CD4-positive, alpha-beta T cell treated with Interleukin-10 for 1 hour (primary cell): ENCODE measurements around the gene SPPL3.
A peak's percentile ranks its signal among the peaks of the same experiment; 100 is the strongest.
"Not testable (repeated sequence)": the region's sequence is repeated elsewhere in the genome, so short reads cannot be mapped to it uniquely, and the experiment has no call there.

Source experiments
- DNase-seq: peaks from one replicate; pipeline ENCODE4 v3.0.0-alpha.2; 2020

SPPL3 gene

DNA sequence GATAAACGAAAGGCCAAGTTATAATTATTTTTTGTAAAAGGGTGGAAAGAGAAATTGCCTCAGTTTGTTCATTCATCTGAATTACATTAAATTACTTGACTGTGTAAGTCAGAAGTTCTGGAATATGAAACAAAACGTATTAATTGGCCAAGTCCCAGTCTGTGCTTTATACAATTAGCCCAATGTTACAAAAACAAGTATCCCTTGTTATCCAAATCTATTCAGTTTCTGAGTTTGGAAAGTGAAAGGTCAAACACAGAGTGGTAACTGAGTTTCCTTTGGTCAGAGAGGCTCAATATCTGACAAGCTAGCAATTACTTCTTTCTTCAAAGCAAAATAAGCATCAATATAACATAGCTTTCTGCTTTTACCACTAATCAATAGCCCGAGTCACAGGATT is 62.6 kb downstream of the SPPL3 start:
- no peak for DNase-seq

DNA sequence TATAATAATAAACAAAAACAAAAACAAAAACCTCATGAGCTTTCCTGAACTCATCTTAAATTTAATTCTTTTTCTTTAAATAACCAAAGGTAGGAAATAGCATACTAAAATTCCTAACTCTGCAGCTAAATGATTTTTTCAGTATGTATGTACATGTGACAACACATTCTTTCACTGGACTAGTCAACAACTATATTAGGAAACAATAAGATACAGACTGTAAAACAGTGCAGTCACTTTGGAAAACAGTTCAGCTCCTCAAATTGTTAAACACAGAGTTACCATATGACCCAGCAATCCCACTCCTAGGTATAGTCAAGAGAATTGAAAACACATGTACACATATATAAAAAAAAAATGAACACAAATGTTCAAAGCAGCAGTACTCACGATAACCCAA is 64.7 kb downstream of the SPPL3 start:
- DNase-seq: no peak

DNA sequence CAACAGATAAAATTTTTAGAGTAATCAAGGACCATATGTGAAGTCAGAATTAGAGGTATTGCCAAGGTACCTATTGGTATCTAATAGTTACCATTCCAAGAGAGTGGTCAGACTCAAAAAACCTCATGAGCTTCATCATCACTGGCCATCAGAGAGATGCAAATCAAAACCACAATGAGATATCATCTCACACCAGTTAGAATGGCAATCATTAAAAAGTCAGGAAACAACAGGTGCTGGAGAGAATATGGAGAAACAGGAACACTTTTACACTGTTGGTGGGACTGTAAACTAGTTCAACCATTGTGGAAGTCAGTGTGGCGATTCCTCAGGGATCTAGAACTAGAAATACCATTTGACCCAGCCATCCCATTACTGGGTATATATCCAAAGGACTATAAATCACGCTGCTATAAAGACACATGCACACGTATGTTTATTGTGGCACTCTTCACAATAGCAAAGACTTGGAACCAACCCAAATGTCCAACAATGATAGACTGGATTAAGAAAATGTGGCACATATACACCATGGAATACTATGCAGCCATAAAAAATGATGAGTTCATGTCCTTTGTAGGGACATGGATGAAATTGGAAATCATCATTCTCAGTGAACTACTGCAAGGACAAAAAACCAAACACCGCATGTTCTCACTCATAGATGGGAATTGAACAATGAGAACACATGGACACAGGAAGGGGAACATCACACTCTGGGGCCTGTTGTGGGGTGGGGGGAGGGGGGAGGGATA is 65.4 kb downstream of the SPPL3 start:
- DNase-seq: not testable (repeated sequence)

DNA sequence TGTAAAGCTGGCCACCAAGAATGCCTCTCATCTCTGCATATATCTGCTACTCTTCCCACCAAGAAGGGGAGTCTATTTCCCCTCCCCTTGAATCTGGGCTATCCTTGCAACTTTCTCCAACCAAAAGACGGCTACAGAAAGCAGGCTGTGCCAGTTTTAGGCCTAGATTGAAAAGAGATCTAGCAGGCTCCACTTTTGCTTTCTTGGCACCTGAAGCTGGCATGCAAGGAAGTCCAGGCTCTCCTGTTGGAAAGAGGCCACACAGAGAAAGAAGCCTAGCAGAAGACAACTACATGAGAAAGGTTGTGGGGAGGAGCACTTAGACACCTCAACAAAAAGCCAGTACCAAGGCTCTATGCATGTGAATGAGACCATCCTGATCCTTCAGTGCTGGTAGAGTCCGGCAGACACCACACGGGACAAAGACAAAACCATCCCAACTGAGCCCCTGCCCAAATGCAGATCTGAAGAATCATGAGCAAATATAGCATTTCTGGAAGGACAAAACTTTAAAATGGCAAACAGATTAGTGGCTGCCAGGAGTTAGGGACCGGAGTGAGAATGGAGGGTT is 68.0 kb downstream of the SPPL3 start:
- DNase-seq: no peak

DNA sequence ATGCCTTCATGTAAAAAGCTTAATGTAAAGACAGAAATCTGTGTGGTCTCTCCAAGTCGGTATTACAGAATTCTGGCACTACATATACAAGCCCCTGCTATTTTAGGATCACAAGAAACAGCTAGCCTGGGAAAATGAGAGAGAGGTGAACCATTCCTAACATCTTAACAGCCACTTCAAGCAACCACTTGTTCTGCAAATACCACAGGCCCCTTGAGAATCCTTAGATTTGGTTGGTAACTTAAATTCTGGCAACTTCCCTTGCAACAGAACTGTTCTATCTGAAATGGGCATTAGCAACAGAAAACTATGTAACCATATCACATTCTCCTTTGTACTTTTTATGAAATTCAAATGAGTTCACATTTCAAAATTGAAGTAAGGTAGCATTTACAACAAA is 68.5 kb downstream of the SPPL3 start:
- no peak for DNase-seq

DNA sequence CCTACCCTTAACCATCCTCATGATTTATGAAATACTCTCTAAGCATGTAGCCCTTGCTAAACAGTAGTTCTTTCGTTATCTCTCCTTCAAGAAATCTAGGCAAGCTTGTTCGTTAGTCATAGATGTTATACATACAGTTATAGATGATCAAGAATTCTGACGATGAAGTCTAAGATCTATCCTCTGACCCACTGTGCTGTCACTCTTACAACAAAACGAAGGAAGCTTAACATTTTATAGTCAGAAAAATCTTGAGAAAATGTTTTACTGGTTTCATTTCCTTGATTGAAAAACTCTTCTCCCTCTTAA is 68.9 kb downstream of the SPPL3 start:
- DNase-seq: no peak

DNA sequence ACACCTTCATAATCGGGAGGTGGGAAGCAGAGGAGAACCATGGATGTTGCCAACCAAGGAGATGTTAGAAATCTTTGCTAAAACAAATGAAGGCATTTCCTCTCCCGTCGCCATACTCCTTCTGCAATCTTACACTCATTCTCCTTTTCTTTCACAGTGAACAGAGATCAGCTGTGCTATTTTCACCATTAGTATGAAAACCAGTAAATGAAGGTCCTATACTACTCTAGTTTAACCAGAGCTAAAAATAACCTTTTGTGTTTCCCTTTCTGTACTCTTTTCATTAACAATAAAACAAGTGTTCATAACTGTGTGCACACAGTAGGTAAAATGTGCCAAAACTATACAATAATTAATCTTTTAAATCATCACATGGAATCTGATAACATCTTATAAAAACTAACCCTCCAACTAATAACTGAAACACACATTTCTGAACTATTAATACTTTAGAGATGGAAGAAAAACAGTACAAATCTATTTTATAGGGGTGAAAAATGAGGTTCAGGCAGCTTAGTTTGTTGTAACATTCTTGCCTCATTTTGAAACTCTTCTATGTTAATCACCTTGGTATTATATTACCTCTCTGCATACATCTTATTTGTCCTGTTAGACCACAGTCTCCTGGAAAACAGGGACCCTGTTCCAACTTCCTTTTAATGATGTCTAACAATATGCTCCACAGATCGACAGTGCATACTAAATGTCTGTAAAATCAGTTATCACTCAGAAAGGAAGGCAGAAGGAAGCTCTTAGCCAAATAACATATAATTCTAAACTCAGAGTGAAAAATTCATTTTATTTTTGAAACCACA is 69.5 kb downstream of the SPPL3 start:
- DNase-seq: no peak

DNA sequence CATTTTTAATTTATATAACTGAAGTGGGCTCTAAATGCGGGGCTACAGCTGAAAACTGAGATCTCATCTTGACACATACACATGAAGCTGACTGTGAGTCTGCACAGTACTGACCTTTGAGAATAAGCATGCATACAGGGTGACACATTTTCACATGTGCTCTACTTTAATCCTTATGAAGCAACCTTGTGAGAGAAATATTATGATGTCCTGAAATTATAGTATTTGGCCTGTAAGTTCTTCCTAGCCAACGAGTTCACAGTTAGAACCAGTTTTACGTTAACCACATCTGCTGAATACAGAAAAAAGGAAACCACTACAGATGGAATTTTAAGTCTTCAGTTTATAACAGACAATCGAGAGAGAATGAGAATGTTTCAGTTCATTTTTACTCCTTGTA is 70.3 kb downstream of the SPPL3 start:
- no peak for DNase-seq

DNA sequence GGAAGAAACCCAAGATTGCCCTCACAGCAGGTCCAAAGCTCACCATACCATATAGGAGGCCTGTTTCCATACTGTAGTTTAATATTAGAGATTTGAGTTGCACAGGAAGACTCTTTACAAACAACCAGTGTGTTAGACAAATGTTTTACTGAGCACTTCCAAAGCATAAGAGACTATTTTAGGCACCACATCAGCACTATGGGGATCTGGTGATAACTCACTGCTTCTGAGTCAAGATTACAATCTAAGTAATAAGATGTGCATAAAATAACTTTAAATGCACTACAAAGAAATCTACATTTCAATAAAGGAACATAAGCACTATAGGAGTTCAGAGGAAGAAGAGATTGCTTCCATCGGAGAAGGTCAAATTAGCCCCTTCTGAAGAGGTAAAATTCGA is 71.4 kb downstream of the SPPL3 start:
- no peak for DNase-seq

DNA sequence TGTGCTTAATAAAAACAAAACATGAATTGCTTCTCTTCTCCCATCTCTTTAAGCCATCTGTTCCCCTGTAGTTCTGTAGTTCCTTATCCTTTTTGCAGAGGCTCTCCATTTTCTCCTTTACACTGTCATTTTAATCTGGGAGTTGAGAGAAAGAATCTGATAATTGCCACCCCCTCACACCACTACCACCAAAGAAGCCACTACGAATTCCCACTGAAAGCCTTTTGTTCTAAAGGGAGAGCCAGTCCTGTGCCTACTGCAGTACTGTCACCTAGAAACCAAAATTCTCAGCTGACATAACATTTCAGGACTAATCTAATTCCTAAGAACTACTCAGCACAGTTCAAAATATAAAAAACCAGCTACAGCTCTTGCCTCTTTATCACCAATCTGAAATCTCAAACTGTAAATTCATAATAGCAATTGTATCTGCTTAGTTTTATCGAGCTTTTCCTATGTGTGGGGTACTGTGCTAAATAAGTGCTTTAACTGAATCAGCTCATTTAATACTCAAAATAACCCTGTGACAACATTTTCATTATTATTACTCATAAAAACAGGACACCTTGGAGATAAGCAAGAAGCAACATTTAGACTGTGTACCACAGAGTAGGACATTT is 72.4 kb downstream of the SPPL3 start:
- DNase-seq: no peak

DNA sequence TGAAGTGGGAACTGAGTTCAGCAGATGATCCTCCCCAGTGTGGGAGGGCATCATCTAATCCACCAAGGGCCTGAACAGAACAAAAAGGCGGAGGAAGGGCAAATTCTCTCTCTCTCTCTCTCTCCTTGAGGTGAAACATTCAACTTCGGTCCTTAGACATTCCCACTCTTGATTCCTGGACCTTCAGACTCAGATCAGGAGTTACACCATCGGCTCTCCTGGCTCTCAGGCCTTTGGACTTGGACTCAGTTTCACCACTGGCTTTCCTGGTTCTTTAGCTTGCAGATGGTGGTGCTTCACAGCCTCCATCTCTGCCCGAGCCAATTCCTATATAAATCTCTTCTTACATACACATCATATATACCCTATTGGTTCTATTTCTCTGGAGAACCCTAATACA is 73.2 kb downstream of the SPPL3 start:
- no peak for DNase-seq

DNA sequence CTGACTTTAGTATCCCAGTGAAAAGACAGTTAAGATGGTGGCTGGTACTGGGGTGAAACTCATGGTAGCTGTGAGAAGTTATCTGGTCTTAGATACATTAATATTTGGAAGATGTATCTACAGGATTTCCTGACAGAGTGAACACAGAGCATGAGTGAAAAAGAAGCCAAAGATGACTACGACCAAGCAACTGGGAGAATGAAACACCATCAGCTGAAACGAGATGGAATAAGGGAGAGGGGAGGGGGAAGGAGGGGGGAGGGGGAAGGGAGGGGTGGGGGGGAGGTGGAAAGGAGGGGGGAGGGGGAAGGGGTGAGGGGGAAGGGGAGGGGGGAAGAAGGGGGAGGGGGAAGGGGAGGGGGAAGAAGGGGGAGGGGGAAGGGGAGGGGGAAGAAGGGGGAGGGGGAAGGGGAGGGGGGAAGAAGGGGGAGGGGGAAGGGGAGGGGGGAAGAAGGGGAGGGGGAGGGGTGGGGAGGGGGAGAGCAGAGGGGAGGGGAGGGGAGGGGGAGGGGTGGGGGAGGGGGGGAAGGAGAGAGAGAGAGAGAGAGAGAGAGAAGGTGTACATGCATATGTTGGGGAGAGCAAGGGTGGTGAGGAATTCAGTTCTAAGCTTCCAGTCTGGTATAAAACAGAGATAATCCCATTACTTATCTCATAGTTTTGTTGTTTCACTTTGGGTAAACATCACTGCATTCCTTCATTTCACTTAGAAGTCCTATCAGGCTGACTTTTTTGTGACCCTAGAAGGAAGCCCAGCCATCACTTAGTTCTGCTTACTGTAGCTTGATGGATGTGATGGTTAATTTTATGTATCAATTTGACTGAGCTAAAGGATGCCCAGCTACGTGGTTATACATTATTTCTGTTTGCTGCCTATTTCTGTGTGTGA is 73.9 kb downstream of the SPPL3 start:
- no peak for DNase-seq

DNA sequence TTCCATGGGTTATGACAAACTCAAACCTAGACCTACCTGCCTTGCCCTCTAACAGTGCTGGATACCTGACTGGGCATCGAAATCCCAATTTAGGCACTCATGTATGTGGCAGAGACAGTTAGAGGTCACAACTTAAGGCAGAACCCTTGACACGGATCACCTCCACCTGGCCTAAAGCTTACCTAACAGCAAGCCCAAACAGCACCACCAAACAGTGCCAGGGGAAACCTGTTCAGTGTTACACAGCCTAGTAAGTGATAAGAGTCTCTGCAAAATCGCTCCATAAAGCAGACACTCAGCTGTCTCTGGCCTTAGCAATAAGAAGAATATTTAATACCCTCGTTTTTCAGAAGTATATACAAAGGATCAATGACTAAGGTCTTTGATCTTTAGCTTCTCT is 77.8 kb downstream of the SPPL3 start:
- DNase-seq: no peak

DNA sequence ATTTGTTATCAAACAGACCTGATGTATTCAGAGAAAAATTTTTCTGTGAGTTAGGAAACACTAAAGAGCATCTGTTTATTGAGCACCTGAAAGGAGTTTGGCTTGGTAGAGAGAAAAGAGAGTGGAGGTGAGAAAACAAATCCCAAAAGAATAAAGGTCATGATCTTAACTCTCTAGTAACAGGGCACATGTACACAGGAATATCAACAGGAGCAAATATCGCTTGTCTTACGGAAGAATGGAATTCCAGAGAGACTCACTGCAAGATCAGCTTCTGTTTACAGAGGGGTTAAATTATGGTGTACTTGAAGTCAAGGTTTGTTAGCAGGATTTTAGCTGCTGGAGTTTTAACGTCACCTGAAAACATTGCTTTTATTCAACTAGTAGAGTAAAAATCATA is 78.8 kb downstream of the SPPL3 start:
- no peak for DNase-seq

DNA sequence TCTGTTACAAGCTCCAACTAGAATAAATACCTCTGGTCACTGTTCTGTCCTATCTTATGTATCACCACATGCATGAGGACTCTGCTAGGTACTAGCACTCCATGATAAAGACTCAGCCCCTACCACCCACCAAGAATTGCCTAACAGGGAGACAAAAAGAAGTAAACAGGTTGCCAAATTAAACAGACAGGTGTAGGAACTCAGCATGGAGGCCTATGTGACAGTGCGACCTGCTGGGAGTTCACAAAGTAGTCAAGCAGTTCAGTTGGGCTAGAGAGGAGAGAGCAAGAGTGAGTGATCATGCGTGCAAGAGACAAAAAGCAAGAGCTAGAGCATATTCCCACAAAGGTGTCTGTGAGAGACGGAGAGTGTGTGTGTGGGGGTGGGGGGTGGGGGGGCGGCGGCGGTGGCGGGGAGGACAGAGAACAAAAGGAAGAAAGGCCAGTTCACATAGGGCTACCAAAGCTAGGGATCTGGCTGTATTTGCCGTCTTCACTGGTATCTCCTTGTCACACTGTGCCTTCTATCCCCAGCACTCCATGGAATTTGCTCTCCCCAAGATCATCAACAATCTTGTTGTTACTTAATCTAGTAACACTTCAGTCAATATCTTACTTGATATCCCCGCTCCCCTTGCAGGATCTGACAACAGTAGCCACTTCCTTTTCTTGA is 81.2 kb downstream of the SPPL3 start:
- DNase-seq: no peak

DNA sequence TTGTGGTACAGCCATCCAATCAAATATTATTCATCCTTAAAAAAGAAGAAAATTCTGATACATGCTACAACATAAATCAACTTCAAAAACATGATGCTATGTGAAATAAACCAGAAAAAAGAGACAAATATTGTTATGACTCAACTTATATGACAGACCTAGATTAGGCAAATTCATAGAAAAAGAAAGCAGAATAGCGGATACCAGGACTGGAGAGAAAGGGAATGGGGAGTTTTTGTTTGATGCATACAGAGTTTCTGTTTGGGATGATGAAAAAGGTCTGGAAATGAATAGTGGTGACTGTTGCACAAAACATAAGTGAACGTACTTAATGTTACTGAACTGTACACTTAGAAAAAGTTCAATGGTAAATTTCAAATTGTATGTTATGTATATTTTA is 82.3 kb downstream of the SPPL3 start:
- DNase-seq: no peak

DNA sequence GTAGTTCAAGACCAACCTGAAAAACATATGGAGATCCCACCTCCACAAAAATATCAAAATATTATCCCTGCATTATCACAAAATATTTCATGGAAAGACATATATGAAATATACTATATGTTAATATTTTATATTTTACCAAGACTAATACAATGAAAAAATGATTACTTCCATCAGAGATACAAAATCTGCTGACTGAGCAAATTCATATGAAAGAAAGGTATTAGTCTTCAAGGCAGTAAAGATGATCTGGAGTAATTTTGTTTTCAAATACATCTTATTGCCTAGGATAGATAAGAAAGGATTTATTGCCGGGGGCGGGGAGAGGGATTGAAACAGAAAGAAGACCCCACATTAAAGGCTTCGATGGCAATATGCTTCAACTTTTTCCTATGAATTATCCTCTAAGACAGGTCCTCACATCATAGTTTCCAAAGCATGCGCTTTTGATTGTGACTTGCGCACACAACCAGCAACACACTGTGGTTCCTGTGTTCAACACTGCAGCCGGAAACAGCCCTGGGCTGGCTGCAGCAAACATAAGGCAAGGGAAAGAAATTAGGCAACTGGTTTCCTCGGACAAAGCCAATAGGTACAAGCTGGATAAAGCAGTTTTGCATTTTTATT is 83.2 kb downstream of the SPPL3 start:
- peak; percentile 11 for DNase-seq

DNA sequence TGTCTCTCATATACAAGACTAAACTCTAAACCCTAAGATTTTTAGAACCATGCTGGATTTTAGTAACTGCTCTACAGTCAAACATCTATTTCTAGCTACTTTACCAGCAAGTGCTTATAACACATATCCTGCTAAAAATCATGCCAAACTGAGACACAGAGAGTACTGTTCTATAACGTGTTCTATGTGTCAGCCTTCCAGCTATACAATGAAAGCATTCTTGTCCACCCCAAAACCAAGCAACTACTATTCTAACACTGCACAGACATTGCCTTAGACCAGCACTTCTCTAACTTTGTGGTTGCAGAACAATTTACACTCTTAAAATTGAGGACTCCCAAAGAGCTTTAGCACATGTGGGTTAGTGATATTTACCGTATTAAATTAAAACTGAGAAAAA is 85.7 kb downstream of the SPPL3 start:
- no peak for DNase-seq

DNA sequence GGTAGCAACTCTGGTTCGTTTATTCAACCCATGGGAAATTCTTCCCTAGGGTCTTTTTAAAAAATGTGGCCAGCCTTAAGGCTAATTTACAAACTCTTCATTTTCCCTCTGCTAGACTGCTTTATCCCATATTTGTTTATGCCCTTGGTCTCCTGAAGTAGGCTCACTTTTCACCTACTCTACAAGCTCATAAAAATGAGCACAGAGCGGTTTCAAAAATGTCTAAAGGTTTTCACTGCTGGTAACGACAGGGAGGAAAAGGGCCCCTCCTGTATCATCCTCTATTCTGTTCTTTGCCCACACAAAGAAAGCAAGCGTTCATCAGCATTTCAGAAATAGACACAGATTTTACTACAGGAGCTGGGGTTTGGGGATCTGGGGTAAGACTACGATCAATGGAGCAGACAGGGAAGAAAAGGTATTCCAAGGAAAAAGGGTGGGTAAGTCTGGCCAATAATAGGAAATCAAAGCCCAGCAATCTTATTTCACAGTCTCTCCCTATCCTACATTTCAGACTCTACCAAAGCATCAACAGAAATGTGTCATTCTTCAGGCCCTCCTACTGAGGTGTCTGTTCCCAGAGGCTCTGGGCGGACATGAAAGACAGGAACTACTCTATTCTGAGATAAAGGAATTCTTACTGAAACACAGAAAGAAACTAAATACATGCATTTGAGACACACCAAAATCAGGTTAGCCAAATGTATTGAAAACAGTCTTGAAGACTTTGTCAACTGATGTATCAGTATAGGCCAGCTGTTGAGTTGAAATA is 86.4 kb downstream of the SPPL3 start:
- DNase-seq: no peak

DNA sequence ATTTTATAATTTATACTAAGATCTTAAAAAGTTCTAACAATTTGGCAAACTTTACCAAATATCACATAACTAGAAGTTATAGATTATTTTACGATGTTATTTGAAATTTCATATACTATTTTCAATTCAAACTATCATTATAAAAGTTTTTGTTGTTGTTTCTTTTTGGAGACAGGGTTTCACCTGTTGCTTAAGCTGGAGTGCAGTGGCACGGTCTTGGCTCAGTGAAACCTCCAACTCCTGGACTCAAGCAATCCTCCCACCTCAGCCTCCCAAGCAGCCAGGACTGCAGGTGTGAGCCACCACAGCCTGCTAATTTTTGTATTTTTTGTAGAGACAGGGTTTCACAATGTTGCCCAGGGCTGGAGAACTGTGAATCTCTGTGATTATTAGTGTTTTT is 87.8 kb downstream of the SPPL3 start:
- DNase-seq: no peak

DNA sequence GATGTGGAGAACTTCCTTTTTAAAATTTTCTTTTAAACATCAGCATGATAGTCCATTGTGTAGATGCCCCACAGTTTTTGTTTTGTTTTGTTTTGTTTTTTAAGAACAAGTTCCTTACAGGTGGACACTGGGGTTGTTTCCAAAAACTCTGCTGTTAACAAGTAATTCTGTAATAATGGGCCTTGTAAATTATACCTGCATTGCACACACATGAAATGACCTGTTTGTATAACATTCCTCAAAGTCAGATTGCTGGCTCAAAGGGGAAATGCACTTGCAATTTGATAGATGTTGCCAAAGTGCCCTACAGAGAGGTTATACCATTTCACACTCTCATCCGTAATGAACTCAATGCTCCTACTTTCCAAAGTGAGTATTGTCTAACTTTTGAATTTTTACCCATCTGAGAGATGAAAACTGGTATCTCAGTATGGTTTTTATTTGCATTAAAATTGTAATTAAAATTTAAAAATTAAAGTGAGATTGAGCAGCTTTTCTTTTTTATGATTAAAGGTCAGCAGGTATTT is 89.2 kb downstream of the SPPL3 start:
- DNase-seq: no peak
